ENCODE measurements around the gene AGFG1. TPM values are rescaled to one million over a fixed set of nuclear protein-coding genes. Genes with fewer than 3 reads are reported as not detected.

AGFG1 gene
- total RNA-seq, 4 donors from 2014 or later, result 50.0 to 69.2 (median 58.9) TPM

- H3K27me3 ChIP-seq, result no peaks in the 10 kb centered on the region
- no peaks in the 10 kb centered on the region for H3K9me3 ChIP-seq
- no peak for DNase-seq
- intact Hi-C loops (cut with DNase I), result no loop called here
- 95 to 98% methylated on average over 3 of the region's 3 CpGs for WGBS, 2 donors
- no peaks in the 10 kb centered on the region for H3K4me1 ChIP-seq
- no peak for TF ChIP-seq CTCF (IDR thresholded peaks at IDR 0.05)
- no peak for TF ChIP-seq POLR2A (IDR thresholded peaks at IDR 0.05)
- H3K4me3 ChIP-seq (replicated peaks in 1 of 3), result no peak overlapping the region
- H3K27ac ChIP-seq, result no peak overlapping the region
- H3K36me3 ChIP-seq, result peaks cover 8 to 22% of the 10 kb centered on the region in 2 donors
These were observed 79.9 kb downstream of the AGFG1 start for GRCh38 chr2:227551836-227552235.

- no peak overlapping the region for H3K4me3 ChIP-seq (replicated peaks in 1 of 3)
- TF ChIP-seq POLR2A (IDR thresholded peaks at IDR 0.05) (no peak), CTCF (IDR thresholded peaks at IDR 0.05) (no peak)
- no peak overlapping the region for H3K27ac ChIP-seq
- H3K36me3 ChIP-seq, result no peaks in the 10 kb centered on the region
- intact Hi-C loops (cut with DNase I), result no loop called here
- H3K27me3 ChIP-seq, result no peaks in the 10 kb centered on the region
- H3K4me1 ChIP-seq, result no peaks in the 10 kb centered on the region
- H3K9me3 ChIP-seq, result no peaks in the 10 kb centered on the region
- DNase-seq, result no peak
These were observed 90.6 kb downstream of the AGFG1 start for GRCh38 chr2:227562581-227562980.

- 96% methylated on average over 1 of the region's 1 CpG for WGBS, 2 donors
- H3K36me3 ChIP-seq, result no peaks in the 10 kb centered on the region
- H3K4me3 ChIP-seq (replicated peaks in 1 of 3), result no peak overlapping the region
- no peak overlapping the region for H3K27ac ChIP-seq
- no peak for DNase-seq
- no peaks in the 10 kb centered on the region for H3K27me3 ChIP-seq
- TF ChIP-seq POLR2A (IDR thresholded peaks at IDR 0.05) (no peak), CTCF (IDR thresholded peaks at IDR 0.05) (no peak)
- no peaks in the 10 kb centered on the region for H3K4me1 ChIP-seq
- H3K9me3 ChIP-seq, result no peaks in the 10 kb centered on the region
- intact Hi-C loops (cut with DNase I), result no loop called here
These were observed 93.1 kb downstream of the AGFG1 start for GRCh38 chr2:227565080-227565479.

- 63 to 78% methylated on average over 3 of the region's 3 CpGs for WGBS, 2 donors
- H3K27me3 ChIP-seq, result no peaks in the 10 kb centered on the region
- H3K27ac ChIP-seq, result no peak overlapping the region
- TF ChIP-seq POLR2A (IDR thresholded peaks at IDR 0.05) (no peak), CTCF (IDR thresholded peaks at IDR 0.05) (no peak)
- no peaks in the 10 kb centered on the region for H3K4me1 ChIP-seq
- no peaks in the 10 kb centered on the region for H3K36me3 ChIP-seq
- intact Hi-C loops (cut with DNase I), result no loop called here
- H3K9me3 ChIP-seq, result no peaks in the 10 kb centered on the region
- no peak overlapping the region for H3K4me3 ChIP-seq (replicated peaks in 1 of 3)
- no peak for DNase-seq
These were observed 94.1 kb downstream of the AGFG1 start for GRCh38 chr2:227566012-227566411.

GRCh38 chr2:227568852-227569169 is 96.9 kb downstream of the AGFG1 start:
- intact Hi-C loops (cut with DNase I), result no loop called here
- no peaks in the 10 kb centered on the region for H3K36me3 ChIP-seq
- no peak overlapping the region for H3K4me3 ChIP-seq (replicated peaks in 1 of 3)
- no peak for DNase-seq
- H3K4me1 ChIP-seq, result no peaks in the 10 kb centered on the region
- no peaks in the 10 kb centered on the region for H3K9me3 ChIP-seq
- H3K27ac ChIP-seq, result no peak overlapping the region
- WGBS, 2 donors, result 79 to 85% methylated on average over 2 of the region's 2 CpGs
- no peak for TF ChIP-seq POLR2A (IDR thresholded peaks at IDR 0.05)
- TF ChIP-seq CTCF (IDR thresholded peaks at IDR 0.05), result no peak
- no peaks in the 10 kb centered on the region for H3K27me3 ChIP-seq
